Stimulated activated CD4-positive, alpha-beta T cell treated with anti-CD3 and anti-CD28 coated beads, Interleukin-2, amount 100 ng/mL, for 48 hours (primary cell): ENCODE results near the gene RALGPS1.
A peak's percentile ranks its signal among the peaks of the same experiment; 100 is the strongest.
"Not testable (repeated sequence)": the region's sequence is repeated elsewhere in the genome, so short reads cannot be mapped to it uniquely, and the experiment has no call there.

Source experiments
- DNase-seq, 2 donors: peaks; one replicate each; pipeline ENCODE4 v3.0.0-alpha.2; 2020

The RALGPS1 gene

GRCh38 chr9:127139071-127139731 lies 224.6 kb downstream of the RALGPS1 start:
- no peak for DNase-seq

DNA sequence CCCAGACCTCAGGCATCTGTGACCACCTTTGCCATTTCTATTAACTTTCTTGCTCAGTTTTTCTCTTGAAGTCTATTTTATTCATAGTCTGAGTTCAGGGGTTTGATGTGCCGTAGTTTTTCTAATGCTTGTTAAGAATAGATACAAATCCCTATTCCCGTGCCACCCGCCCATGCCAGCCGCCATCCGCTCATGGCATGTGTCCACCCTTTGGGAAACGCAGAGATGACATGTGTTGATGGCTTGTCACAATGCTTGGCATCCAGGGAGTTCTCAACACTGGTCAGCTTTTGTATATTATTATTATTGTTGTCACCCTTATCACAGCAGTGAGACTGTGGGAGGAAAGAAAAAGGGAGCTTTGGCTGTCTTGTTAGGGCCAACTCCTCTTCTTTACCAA lies 225.2 kb downstream of the RALGPS1 start:
- DNase-seq, result no peak

GRCh38 chr9:127140181-127140580 lies 225.6 kb downstream of the RALGPS1 start:
- no peak for DNase-seq

DNA sequence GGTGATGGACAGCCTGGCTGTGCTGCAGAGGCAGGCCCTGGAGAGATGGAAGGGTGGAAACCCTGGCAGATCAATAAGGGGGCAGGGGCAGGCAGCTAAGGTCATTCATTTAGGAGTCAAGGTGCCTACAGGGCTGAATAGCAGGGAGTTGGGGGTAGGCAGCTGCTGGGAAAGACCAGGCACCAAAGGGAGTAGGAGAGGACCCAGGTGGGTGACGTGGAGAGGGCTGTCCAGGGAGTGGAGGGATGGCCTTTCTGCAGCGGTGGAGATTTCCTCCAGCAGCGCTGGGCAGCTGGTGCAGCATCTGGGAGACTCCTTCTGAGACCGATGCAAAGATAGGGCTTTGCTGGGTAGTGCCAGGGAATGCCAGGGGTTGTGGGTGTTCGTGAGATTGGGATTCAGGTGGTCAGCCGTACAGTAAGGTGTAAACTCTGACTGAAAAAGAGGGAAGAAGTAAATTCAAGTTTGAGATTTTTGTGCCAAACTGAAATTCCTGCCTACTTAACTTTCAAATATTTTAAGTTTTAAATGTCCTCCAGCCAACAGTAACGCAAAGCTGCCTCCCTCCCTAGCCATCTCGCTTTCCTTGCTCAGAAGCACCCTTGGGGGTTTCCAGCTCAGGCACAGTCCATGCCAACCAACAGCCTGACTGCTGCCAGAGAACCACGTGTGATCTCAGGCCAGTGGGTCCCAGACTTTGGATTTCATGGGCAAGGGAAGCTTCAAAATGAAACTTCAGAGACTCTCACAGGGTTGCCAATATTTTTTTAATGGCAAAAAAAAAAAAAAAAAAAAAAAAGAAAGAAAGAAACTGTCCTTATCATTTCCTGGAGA lies 226.5 kb downstream of the RALGPS1 start:
- no peak for DNase-seq

DNA sequence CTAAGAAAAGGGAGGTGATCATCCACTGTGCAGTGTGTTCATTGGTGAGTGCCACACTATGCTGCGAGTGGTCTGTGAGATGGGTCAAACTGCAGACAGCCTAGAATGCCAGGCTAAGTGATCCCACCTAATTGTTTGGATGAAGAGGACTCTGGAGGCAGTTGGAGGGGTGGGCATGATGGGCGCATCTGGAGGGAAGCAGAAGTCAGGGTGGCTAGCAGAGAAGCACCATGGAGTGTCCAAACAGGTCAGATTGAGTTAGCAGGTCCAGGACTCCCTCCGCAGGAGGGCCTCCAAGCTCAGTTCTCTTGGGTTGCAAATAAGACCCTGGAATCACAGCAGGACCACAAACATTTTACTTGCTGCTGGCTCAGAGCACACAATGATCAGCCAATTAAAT lies 227.7 kb downstream of the RALGPS1 start:
- DNase-seq, result no peak

GRCh38 chr9:127142931-127143464 lies 228.4 kb downstream of the RALGPS1 start:
- no peak for DNase-seq

DNA sequence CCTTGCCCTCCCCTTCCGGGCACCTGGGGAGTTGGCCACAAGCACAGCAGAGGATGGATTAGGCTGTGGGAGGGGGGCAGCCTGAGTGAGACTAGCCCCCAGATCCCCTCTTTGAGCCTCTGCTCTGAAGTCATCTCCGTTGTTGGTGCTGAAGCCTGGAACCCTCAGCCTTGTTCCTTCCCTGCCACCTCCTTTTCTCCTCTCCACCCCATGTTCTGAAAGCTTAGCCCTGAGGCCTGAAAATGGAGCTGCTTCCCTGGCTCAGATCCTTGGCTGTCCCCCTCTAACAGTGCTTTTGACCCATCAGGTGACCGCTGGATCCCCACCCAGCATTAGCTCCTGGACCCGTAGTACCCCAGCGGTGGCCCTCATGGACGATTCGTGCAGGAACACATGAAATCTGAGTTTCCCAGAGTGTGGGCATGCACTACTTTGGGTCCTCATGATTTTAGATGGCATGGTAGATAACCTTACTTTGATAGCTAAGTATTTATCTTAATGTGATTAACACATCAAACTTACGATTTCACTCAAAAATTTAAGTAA lies 229.4 kb downstream of the RALGPS1 start:
- no peak for DNase-seq

GRCh38 chr9:127144670-127145445 lies 230.3 kb downstream of the RALGPS1 start:
- DNase-seq, result no peak

- DNase-seq, result not testable (repeated sequence)
These were observed 232.3 kb downstream of the RALGPS1 start for GRCh38 chr9:127146841-127147240.

DNA sequence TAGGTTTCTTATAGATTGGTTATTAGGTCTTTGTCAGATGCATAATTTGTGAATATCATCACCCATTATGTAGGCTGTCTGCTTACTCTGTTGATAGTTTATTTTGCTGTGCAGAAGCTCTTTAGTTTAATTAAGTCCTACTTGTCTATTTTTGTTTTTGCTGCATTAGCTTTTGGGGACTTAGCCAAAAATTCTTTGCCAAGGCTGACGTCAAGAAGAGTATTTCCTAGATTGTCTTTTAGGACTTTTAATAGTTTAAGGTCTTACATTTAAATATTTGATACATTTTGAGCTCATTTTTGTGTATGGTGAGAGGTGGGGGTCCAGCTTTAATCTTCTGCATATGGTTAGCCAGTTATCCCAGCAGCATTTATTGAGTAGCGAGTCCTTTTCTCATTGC lies 232.7 kb downstream of the RALGPS1 start:
- no peak for DNase-seq

GRCh38 chr9:127148014-127148413 lies 233.4 kb downstream of the RALGPS1 start:
- no peak for DNase-seq

DNA sequence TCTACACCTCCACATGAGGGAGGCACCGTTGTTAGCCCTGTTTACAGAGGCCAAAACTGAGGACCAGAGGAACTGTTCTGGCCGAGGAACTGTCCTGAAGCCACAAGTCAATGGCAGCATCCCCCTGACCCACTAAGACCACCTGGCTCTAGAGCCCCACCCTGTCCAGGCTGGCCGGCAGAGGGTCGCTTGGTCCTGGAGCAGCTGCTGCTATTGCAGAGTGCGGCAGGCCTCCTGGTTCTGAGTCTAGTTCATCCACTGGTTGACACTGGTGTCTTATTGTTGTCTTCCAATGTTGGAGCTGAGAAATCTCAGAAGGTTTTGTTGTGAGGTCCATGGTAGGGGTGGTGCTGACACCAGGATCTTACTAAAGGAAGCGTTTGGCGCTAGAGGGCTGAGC lies 234.4 kb downstream of the RALGPS1 start:
- DNase-seq, result no peak

GRCh38 chr9:127149463-127150390 lies 235.1 kb downstream of the RALGPS1 start:
- no peak for DNase-seq

- no peak for DNase-seq
These were observed 238.9 kb downstream of the RALGPS1 start for GRCh38 chr9:127153501-127153900.

GRCh38 chr9:127154003-127154389 lies 239.4 kb downstream of the RALGPS1 start:
- DNase-seq, result no peak

DNA sequence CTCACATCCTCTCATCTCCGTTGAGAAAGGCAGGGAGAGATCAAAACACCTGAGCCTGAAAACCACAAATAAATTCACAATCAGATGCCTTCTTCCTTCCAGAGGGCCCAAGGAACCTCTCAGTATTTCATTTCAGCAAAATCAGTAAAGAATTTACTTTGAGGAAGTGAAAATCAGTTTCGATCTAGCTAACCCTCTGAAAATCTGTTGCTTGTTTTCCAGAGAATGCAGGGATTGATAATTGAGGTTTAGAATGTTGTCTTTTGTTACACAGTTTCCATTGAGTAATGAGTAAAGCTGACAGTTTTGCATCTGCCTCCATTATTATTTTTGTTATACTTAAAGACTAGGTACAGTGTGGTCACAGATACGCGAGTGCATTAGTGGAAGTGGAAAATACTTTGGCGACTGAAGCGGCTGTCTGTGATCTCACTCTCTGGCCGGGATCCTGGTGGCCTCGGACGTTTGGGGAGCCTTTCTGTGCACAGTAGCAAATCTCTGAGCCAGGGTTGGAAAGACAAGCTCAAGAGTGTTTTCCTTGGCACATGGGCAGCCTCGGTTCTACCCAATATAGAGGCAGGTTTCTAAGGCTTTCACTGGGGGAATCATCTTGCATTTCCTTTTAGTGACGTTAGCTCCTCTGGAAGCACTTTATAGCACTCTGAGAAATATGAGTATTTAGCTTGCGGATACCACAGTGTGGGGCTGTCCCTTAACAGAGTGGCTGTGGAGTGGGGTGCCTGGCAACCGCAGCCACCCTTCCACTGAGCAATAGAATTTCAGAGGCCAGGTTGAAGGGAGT lies 240.0 kb downstream of the RALGPS1 start:
- peak in 1 of 2 donors; percentile 20 for DNase-seq

DNA sequence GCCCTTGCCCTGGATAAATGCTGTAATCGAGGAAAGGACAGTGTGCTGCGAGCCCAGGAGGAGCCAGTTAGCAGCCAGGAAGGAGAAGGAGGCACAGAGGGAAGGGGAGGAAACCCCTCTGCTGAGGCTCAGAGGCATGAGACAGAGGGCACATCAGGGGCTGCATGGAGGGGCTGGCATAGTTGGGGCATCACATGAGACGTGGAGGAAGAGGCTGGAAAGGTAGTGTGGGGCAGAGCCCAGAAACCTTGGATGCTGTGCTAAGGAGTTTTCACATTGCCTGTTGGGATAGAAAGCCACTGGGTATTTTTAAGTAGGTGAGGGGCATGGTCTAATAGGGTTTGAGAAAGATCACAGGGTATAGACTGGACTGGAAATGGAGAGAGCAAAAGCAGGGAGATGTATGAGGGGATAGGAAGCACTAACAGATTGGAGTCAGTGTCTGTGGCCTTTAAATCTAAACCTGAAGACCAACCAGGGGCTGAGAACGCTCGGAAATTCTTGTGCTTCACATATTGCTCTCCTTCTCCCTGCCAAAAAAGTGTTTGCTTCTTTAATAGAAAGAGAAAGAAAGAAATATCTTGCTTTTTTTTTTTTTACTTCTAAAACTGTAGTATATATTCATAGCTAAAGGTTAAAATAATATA lies 240.9 kb downstream of the RALGPS1 start:
- DNase-seq, result no peak

GRCh38 chr9:127158786-127159324 lies 244.3 kb downstream of the RALGPS1 start:
- DNase-seq, result no peak

DNA sequence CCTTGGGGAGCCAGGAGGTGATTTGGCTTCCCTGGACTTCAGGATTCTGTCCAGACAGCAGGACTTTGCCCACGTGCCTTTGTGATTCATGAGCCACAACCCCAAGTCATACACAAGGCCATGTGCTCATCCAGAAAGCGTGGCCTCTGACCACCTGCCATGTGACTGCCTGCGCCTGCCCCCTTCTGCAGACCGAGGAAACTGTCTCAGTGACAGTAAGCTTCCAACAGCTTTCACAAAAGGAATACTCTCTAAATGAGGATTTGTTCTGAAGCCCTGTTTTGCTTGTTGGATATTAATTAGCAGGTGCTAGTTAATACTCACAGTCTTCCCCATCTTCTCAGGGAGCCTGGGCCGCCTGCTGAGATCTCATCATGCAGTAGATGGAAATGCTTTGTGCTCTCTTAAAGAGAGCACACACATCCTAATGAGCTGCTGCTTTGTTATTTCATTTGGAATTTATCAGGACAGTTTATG lies 244.8 kb downstream of the RALGPS1 start:
- no peak for DNase-seq
